Measurements from ENCODE around the gene PITX2. TPM values are rescaled to one million over a fixed set of nuclear protein-coding genes. Genes with fewer than 3 reads are reported as not detected.

PITX2 gene
- total RNA-seq, 1 experiment from 2014 or later, result 8.5 TPM

GRCh38 chr4:110619463-110620247 is 3.2 kb downstream of the PITX2 start:
- H3K23me2 ChIP-seq (ENCODE audit: insufficient read length, low read depth, low read length, poor library complexity, severe bottlenecking), result peaks cover 45% of the 10 kb centered on the region
- no peak overlapping the region for H2BK120ac ChIP-seq (ENCODE audit: low read depth, low read length, poor library complexity, severe bottlenecking)
- no peak overlapping the region for H3K9ac ChIP-seq (ENCODE audit: extremely low read depth, insufficient read length, low read length)
- H3K56ac ChIP-seq (ENCODE audit: insufficient read length, low read depth, low read length), result no peak overlapping the region
- peak overlapping the region in 1 of 3 experiments; percentile 88; a peak in 2 of 7 replicates for H3K27ac Mint-ChIP-seq
- no peak overlapping the region for H3K18ac ChIP-seq (ENCODE audit: insufficient read length, low read depth, low read length)
- H3K23ac ChIP-seq (ENCODE audit: insufficient read length, low read depth, low read length), result no peak overlapping the region
- no peak overlapping the region for H2BK20ac ChIP-seq (ENCODE audit: low read depth, low read length, poor library complexity, severe bottlenecking)
- no peak overlapping the region for H3K14ac ChIP-seq (ENCODE audit: insufficient read depth, low read length)
- no peak overlapping the region for H2BK5ac ChIP-seq (ENCODE audit: insufficient read length, low read length)
- no peaks in the 10 kb centered on the region for H3K79me2 ChIP-seq (ENCODE audit: insufficient read depth, low read length)
- no peaks in the 10 kb centered on the region; a peak in 2 of 7 replicates for H3K36me3 Mint-ChIP-seq (ENCODE audit: insufficient read depth in 1 of 3, low read depth in 3 of 3)
- H4K8ac ChIP-seq (replicated peaks; ENCODE audit: insufficient read length, low read depth, low read length), result no peak overlapping the region
- no peaks in the 10 kb centered on the region for H3K9me3 ChIP-seq (ENCODE audit: control insufficient read depth, low read depth, low read length)
- H3K4ac ChIP-seq (ENCODE audit: low read depth, low read length), result no peak overlapping the region
- H3T11ph ChIP-seq (ENCODE audit: low read length), result no peak overlapping the region
- peaks cover 98% of the 10 kb centered on the region for H3K27me3 Mint-ChIP-seq (ENCODE audit: low read depth)
- TF ChIP-seq, protein P1, sequence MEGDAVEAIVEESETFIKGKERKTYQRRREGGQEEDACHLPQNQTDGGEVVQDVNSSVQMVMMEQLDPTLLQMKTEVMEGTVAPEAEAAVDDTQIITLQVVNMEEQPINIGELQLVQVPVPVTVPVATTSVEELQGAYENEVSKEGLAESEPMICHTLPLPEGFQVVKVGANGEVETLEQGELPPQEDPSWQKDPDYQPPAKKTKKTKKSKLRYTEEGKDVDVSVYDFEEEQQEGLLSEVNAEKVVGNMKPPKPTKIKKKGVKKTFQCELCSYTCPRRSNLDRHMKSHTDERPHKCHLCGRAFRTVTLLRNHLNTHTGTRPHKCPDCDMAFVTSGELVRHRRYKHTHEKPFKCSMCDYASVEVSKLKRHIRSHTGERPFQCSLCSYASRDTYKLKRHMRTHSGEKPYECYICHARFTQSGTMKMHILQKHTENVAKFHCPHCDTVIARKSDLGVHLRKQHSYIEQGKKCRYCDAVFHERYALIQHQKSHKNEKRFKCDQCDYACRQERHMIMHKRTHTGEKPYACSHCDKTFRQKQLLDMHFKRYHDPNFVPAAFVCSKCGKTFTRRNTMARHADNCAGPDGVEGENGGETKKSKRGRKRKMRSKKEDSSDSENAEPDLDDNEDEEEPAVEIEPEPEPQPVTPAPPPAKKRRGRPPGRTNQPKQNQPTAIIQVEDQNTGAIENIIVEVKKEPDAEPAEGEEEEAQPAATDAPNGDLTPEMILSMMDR (conservative IDR thresholded peaks at IDR 0.05), result no peak
- no peak overlapping the region for H4K5ac ChIP-seq (ENCODE audit: insufficient read length, low read depth, low read length)
- peaks cover 61 to 78% of the 10 kb centered on the region in 2 experiments for H3K4me1 Mint-ChIP-seq
- peak overlapping the region; percentile 72 for H3K4me2 ChIP-seq (ENCODE audit: insufficient read depth, insufficient read length, low read length)
- no peaks in the 10 kb centered on the region for H3K79me1 ChIP-seq (ENCODE audit: insufficient read depth, low read depth, low read length, poor library complexity, severe bottlenecking)
- no peak overlapping the region for H3K27ac ChIP-seq (ENCODE audit: insufficient read length, low read depth, low read length)
- peaks cover 78% of the 10 kb centered on the region for H3K27me3 ChIP-seq (ENCODE audit: insufficient read depth, low read length)
- no peak overlapping the region for H4K91ac ChIP-seq (ENCODE audit: insufficient read length, low read depth, low read length)
- H3K4me1 ChIP-seq (ENCODE audit: insufficient read depth, low read length), result no peaks in the 10 kb centered on the region; the same call in 1 of the 2 replicates
- no CpG with 5 or more reads among the region's 35 CpGs for WGBS (ENCODE audit: extremely low coverage, insufficient read length, low lambda C conversion rate)
- DNase-seq, result peak; percentile 82
- no peak overlapping the region for H2AFZ ChIP-seq (ENCODE audit: low read length)
- H4K20me1 ChIP-seq (ENCODE audit: control insufficient read depth, insufficient read depth, insufficient read length), result no peaks in the 10 kb centered on the region
- no peak overlapping the region for H2BK12ac ChIP-seq (ENCODE audit: insufficient read length, low read depth, low read length)
- H2AK5ac ChIP-seq (ENCODE audit: insufficient read length, low read length), result no peak overlapping the region
- H3K4me3 Mint-ChIP-seq, result peak overlapping the region; percentile 73 to 75
- H3K9me3 Mint-ChIP-seq, result peaks cover 0 to 12% of the 10 kb centered on the region in 2 experiments; a peak in 3 of 5 replicates
- H2BK15ac ChIP-seq (ENCODE audit: low read depth, low read length), result no peak overlapping the region

Data from H9 (cell line).